HG03521 (cell line): ENCODE results near the gene TRABD2B.

Source experiments
- ATAC-seq: cut with Tn5 transposase; IDR thresholded peaks from one replicate; pipeline ENCODE4 v1.9.1; 2021; ENCODE audit warnings: mild to moderate bottlenecking, moderate library complexity; ENCODE audit not compliant: unreplicated experiment

Gene TRABD2B

DNA sequence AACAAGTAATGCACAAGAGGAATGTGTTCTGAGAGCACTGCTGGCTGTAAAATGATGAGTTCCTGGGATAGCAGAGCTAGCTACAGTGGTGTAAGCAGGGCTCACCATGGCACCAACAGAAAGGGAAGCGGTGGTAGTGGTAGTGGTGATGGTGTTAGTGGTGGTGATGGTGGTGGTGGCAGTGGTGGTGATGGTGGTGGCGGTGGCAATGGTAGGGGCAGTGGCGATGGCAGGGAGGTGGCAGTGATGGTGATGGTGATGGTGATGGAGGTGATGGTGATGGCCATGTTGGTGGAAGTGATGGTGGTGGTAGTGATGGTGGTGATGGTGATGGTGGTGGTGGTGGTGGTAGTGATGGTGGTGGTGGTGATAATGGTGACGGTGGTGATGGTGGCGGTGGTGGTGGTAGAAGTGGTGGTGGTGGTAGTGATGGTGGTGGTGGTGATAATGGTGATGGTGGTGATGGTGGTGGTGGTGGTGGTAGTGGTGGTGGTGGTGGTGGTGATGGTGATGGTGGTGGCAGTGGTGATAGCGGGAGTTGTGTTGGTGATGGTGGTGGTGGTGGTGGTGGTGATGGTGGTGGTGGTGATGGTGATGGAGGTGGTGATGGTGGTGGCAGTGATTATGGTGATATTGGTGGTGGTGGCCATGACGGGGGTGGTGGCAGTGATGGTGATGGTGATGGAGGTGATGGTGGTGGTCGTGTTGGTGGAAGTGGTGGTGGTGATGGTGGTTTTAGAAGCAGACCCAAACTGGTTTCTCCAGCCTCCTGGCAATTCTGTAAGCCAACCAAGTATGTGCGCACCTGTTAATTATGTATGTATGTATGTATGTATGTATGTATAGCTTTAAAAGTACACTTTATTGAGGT is 254.1 kb downstream of the TRABD2B start:
- no peak for ATAC-seq

DNA sequence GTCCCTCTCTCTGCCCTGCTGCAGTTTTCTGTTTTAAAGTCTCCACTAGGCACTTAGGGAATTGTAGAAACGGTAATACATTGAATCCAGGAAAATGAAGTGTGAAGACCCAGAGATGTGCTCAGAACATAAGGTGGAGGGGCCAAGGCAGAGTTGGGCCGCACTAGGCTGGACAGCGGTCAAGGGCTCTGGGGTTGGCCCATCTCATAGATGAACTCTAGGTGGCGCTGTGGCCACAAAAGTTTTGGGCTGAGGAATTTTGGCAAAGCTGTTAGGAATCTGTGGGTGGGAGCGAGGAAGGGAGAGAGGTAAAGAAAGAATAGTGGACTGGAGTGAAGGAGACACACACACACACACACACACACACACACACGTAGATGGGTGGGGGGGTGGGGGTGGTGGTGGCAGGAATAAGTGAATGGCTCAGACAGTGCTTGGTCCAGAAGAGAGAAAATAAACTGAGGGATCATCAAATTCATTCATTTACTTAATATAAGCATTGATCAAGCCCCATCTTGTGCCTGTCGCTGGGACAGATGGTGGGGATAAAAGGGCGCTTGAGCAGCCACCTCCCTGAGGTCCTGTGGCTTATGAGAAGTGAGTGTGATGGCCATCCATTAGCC is 258.5 kb downstream of the TRABD2B start:
- no peak for ATAC-seq

DNA sequence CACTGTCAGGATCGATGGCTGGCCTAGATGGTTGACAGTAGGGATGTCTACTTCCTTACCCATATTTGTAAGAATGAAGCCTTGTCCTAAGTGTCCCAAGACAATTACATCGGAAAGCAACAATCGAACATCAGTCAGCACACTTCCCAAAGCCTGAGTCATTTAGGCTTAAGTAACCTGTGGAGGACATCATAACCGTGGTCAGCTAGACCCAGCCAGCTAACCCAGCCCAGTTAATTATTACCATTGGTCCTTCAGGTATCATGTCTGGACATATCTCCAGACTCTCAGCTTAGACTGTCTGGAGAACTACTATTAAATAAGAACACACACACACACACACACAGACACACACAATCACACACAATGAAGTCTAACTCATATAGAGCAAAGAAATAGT is 264.7 kb downstream of the TRABD2B start:
- no peak for ATAC-seq

DNA sequence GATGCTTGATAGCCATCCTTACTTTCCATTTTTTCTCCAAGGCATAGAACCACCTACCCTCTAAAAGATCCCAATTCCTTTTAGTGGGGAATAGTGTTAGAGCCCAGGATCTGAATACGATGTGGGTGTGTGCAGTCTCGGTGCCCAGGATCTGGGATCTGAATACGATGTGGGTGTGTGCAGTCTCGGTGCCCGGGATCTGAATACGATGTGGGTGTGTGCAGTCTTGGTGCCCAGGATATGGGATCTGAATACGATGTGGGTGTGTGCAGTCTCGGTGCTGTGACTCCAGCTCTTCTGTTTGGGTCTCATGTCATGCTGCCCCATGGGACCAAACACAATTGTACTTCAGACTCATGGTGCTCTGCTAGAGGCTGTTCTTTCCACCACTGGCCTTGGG is 265.5 kb downstream of the TRABD2B start:
- ATAC-seq, result no peak

DNA sequence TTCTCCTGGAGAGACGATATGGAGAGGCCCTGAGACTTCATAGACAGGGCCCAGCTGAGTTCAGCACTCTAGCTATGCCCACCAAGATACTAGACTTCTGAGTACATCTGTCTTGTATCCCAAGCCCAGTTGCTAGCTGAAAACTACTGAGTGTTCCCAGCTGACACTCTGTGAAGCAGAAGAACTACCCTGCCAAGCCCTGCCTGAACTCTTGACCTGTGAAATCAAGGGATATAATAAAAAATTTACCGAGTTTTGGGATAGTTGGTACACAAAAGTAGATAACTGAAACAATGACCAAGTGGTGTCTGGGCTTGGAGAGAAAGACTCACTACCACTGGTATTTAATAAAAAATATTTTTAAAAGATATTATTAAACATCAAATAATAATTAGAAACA is 267.5 kb downstream of the TRABD2B start:
- ATAC-seq, result no peak

DNA sequence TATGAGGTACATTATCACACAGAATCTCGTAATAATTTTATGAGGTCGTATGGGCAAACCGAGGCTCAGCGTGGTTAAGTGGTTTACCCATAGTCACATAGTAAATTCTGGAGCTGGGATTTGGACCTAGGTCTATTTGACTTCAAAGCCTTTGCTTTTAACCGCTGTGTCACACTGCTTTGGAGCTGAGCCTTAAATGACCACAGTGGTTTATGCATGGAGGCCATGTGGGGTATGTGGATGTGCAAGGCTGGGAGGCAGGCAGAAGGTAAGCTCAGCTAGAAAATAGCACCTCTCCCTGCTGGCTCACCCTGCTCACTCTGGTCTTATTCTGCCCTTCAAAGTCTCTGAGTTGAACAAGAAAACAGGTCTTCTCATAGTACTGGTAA is 269.5 kb downstream of the TRABD2B start:
- no peak for ATAC-seq

DNA sequence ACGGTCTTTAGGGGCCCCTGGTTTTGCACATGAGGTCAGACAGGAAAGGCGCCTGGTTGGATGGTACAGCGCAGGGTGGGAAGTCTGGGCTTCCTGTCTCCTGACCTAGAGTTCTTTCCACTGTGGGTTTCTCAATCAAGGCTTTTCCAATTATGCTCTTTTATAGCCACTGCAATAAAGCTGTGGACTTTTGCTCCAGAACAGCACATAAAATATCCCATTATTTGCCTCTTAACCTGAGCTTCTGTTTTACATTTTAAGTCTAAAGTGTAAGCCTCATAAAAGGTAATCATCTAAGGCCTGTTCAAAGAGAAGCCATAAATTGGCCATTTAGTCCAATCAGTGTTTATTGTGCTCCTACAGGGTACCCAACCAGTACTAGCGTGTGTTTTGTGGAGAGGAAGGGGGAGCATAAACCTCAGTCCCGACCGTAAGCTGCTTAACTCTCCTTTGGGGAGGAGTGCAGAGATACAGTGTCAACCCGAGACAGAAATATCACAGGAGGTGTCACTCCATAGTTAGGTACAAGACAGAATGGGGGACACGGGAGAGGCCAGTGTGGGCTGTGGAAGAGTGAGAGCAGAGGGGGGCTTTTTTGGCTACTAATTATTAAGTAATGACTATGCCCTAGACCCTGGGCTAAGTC is 270.0 kb downstream of the TRABD2B start:
- ATAC-seq, result no peak

DNA sequence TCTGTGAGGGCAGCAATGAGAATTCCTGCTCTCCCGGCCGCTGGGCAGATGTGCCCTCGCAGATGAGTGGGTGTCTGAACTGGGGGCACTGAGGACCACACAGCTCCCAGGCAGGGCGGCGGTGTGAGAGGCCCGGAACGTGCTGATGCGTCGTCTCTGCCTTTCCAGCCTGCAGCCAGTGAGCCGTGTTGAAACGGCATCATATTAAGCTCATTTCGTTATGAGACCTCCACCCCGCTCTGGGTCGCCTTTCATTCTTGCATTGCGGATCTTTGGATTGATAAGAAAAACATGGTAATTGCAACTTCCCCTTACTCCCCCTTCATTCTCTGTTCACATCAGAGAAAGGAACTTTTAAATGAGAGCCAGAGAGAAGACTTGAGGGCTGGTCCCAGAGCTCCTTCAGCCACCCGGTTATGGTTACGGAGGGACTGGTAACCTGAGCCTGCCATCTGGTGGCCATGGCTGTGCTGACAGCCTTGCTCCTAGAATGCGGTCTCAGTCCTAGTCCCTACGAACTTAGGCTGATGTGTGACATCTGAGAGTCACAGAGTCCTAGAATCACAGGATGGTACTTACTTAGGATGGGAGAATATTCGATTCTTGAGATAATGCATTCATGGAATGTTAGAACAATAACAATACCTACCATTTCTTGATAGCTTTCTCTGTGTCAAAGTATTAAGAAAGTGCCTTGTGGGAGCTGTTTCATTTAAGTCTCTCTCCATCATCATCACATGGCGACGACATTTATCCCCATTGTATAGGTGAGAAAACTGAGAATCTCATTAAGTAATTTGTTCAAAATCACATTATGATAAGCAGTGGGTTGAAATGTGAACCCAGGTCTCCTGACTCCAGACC is 271.0 kb downstream of the TRABD2B start:
- peak; percentile 83 for ATAC-seq

DNA sequence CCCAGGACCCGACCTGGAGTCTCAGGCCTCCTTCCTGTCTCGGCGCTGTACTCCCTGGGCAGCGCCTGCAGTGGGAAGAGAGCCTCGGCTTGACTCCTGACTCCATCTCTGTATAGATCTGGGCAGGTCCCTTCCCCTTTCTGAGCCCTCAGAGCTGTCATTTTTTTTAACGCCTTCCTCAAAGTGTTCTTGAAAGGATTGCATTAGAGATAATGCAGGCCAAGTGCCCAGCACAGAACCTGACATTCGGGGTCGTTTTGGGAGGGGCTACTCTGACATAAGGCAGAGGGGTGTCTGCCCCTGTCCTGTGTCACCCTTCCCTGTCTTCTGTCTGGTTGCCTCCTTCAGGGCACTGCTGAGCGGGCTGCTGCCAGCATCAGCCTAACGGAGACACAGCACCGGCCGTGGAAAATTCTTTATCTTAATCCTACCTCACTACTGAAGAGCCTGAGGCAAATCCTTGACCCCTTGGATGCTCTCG is 271.6 kb downstream of the TRABD2B start:
- no peak for ATAC-seq

DNA sequence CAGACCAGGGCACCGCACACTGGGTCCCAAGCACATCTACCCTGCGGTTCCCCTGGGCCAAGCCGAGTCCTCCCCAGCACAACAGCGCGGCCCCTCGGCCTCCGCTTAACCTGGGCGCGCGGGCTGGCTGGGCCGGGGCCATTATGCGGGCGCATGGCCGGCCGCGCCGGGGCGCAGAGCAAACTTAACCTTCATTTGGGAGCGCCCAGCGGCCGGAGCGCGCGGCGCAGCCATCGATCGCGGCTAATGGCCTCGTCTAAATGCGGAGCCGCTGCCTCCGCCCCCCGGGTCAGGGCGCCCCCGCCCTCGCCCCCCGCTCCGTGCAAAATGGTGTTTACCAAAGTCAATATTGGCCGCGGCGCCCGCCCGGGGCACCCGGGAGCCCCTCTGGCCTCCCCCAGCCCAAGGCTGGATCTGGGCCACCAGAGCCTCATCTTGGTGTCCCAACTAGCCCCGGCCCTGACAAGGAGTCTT is 272.1 kb downstream of the TRABD2B start:
- no peak for ATAC-seq

DNA sequence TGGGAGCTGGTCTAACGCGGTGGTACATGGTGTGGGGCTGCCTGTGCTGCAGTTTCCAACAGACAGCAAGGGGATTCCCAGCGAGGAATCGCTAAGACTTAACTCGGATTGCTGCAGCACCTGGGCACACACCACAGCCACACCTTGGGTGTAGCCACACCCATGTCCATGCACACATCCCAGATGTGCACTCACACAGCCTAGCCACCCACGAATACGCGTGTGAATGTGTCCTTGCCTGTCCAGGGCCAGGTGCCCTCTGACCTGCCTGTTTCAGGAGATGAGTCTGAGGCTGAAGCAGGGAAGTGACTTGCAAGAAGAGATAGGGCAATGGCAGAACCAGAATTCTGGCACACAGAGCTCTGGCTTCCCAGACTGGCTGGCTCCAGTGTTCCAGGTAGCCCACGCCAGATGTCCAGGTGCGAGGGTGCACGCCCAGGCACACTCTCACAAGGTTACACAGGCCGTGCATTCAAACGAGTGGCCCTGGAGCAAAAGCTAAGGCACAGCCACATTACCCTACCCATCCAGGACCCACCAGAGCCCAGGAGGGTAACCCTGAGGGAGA is 272.7 kb downstream of the TRABD2B start:
- no peak for ATAC-seq

DNA sequence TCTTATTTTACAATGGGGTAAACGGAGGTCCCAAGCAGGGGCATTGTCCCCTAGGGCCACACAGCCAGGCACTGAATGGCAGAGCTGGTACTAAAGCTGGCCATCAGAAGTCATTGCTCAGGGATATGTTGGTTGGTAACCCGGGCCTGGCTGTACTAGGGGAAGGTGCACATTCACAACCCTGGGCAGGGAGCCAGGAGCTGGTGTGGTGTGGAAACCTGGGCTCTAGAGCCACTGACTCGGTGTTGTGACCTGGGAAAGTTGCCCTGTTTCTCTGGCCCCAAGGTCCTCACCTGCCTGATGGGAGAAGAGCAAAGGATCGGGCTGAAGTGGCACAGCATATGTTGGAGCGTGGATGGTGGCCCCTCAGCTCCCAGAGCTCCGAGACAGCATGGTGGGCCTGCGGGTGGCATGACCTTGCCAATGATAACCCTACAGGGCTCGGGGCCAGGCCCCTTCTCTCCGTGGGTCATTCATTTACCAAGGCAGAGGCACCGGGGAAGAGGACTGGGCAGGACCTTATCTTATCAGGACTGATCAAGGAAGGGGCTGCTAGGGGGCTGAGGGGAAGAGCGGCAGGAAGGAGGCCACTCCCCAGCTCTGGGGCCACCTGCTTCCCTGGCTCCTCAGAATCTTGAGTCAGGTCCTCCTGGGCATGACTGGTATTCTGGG is 274.1 kb downstream of the TRABD2B start:
- ATAC-seq, result no peak

DNA sequence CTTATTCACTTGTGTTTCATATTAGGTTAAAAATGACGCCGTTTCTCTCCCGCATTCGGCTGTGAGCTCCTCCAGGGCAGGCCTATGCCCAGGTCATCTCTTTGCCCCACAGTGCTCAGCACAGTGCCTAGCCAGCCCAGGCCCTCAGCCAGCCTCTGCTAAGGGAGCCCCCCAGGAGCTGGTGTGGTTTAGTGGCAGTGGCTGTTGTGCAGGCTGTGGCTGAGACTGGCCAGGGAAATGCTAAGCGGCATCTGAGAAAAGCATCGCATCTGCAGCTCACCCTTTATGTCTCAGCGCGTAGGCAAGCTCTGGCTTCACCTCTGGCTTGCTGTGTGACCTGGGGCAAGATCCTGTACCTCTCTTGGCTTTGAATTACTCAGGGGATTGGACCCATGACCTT is 275.1 kb downstream of the TRABD2B start:
- ATAC-seq, result no peak

DNA sequence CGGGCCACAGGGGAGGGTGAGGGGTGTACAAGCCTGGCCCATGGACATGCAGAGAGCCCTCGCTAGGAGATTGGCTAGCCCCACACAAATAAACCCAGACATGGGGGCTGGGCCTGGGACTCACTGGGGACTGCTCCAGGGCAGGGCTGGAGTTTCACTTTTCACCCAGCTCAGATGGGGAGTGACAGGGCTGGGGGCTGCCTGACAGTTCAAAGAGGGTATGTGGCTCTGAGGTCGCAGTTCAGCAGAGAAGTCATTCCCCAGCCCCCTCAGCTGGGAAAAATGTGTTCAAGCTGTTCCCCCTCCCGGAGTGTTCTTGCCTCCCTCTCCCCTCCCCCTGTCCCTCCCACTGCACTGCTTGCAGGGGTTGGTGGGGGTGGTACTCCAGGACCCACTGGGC is 277.1 kb downstream of the TRABD2B start:
- ATAC-seq, result no peak

DNA sequence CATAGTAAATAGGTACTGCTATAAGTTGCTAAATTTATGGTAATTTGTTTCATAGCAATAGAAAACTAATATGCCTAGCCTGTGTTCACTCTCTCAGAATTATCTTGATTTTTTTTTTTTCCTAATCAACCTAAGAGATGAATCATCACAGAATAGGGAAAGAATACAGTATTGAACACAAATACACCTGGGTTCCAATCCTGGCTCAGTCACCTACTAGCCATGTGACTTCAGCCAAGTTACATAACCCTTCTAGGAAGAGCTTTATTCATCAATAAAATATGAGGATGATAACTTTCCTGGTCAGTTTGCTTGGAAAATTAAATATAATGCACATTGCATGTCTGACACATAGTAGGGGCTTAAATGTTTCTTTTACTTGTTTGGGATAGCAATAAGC is 279.8 kb downstream of the TRABD2B start:
- no peak for ATAC-seq

DNA sequence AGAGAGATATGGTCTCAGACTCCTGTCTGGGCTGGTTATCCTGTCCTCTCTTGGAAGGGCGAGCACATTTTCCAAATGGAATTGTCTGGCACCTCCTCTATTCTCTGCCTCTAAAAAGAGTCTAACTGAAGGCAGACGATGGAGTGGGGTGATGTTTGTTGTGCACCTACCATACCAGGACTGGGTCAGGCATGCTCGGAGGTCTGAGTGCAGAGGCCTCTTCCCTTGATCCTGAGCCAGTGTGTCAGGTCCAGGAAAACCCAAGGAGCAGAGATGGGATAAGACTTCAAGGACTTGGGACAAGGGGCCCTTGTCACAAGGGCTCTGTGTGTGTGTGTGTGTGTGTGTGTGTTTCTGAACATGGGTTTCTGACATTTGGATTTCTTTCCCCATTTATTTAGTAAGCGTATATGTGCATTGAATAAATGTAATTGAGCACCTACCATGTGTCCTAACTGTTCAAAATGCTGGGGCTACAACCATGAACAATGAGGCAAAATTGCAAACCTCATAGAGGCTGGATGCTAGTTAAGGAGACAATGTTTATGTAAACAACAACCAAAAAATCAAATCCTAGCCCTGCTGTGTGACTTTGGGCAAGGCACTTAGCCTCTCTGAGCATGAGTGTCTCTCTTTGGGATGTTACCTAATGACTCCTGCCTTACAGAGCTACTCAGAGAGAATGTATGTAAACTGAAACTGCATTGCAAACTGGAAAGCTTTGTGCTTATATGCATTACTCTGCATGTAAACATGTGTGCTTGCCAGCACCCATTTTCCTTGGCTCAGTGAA is 283.0 kb downstream of the TRABD2B start:
- no peak for ATAC-seq

DNA sequence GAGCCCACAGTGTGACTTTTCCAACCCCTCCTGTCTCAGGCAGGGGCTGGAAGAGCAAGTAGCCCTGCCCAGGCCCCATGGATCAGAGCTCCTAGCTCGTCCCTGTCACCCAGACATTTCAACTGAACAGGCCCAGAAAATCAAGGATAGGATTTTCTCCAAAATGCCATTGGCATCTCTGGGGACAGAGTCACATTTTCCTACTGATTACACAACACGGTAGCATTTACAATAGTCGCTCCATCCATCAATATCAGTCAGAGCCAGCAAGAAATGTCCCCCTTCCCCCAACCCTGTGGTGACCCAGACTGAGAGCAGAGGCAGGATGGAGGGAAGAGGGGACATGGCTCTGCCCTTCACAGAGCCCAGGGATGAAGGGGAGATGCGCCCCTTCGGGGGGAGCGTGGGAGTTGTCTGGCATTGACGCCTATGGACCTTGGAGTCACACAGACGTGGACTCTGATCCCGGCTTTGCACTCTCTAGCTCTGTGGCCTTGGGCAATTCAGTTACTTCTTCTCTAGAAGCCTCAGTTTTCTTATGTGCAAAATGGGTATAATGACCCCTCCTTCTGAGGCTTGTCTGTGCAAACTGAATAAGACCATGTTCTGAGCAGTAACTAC is 283.7 kb downstream of the TRABD2B start:
- ATAC-seq, result no peak

DNA sequence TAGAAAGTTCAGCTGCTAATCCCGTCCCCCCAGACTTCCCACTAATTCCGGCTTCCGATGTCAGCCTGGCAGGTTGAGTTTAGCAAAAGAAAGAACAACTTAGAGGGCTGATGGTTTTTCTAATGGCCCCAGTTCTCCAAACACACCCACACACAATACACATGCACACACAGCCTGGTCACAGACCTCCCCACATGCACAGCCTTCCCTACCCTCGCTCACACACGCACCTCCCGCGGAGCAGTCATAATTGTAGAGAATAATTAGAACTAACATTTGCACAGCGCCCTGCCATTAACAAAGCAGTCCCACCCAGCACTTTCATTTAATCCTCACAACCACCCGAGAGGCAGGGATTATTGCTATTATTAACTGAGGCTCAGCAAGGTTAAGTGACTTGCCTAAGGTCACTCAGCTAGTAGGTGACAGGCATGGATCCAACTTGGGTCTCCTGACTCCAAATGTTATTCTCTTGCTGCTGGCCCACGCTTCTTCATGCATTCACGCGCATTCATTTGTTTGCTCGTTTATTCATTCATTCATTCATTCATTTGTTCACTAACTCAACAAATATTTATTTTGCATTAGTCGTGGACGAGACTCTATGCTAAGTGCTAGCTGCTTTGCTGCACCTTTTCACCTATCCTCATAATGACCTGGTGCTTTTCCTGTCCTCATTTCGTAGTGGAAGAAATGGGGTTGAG is 284.4 kb downstream of the TRABD2B start:
- no peak for ATAC-seq
